ENCODE results near the gene UCHL3.

DNA sequence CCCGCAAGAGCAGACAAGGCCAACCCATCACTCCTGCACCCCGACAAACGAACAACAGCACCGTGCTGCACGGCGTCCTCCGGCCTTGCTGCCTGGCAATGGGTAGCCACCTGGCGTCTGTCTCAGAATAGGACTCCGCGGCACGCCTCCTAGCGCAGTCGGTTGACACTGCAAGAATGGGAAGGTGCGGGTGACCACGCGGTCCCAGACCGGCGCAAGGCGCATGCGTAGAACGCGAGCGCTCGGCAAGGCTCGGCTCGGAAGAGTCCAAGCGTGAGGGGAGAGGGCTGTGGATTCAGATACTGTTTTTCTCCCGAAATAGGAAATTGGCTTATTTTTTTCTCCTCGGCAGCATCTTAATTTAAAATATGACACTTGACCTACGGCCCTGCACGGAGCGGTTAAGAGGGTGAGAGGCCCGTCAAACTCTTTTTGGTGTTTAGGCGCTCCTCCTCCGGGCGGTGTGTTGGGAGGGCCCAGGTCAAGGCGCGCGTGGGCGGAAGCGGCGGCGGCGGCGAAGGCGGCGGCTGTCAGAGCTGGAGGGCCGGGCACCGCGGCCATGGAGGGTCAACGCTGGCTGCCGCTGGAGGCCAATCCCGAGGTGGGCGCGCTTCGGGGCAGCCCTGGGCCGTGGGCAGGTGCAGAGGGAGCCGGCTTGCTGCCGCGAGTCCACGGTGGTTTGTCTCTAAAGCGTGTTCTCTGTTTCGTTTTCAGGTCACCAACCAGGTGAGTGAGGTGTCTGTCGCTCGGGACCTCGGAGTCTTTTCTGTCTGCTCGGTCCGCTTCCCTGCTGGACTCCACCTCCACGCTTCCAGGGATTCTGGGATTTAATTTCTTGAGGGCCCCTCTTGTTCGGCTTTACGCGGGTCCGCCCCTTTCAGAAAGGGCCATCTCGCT is at the start of gene UCHL3:
- TF ChIP-seq, protein P1, sequence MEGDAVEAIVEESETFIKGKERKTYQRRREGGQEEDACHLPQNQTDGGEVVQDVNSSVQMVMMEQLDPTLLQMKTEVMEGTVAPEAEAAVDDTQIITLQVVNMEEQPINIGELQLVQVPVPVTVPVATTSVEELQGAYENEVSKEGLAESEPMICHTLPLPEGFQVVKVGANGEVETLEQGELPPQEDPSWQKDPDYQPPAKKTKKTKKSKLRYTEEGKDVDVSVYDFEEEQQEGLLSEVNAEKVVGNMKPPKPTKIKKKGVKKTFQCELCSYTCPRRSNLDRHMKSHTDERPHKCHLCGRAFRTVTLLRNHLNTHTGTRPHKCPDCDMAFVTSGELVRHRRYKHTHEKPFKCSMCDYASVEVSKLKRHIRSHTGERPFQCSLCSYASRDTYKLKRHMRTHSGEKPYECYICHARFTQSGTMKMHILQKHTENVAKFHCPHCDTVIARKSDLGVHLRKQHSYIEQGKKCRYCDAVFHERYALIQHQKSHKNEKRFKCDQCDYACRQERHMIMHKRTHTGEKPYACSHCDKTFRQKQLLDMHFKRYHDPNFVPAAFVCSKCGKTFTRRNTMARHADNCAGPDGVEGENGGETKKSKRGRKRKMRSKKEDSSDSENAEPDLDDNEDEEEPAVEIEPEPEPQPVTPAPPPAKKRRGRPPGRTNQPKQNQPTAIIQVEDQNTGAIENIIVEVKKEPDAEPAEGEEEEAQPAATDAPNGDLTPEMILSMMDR (conservative IDR thresholded peaks at IDR 0.05; ENCODE audit: low read length): peak; percentile 81
- no peak for TF ChIP-seq EZH2phosphoT487 (IDR thresholded peaks at IDR 0.05; ENCODE audit: borderline replicate concordance)

Measured in Loucy (cell line).